Skeletal muscle cell (primary cell): Measurements from ENCODE around the gene GPRC5D.

ENCODE experiments used
- DNase-seq: peaks from one replicate; pipeline ENCODE4 v3.0.0-alpha.2; 2010; ENCODE audit warnings: low read depth
- H3K4me3 ChIP-seq: 2 replicates; pipeline ENCODE4 v1.5.1; 2011; ENCODE audit warnings: low read depth, mild to moderate bottlenecking, control low read depth, low read length, moderate library complexity

GPRC5D gene

DNA sequence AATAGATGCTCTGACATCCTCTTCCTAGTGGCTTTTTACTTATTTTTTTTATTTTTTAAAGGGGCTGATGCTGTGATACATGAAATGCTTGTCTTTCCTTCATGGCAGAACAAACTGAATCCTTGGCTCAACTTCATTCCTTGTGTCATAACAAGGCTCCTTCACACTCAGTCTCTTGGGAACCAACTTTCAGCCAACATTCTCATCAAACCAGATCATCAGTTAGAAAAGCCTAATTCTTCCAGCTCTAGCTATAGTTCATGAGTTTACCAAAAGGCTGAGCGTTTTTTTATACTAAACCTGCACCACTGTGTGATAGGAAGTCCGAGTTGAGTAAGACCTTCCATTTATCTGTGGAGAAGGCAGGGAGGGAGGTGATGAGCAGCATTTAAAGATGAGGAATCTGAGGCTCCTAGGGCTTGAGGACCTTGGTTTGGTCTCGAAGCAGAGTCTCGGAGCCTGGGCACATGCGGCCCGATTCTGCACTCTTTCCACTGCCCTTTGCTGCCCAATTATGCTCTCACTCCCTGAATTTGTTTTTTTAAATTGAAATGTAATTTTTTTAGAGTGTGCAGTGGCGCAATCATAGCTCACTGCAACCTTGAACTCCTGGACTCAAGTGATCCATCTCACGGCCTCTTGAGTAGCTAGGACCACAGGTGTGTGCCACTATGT, 8.2 kb downstream of the GPRC5D start:
- no peak overlapping the region for H3K4me3 ChIP-seq
- peak; percentile 76 for DNase-seq

DNA sequence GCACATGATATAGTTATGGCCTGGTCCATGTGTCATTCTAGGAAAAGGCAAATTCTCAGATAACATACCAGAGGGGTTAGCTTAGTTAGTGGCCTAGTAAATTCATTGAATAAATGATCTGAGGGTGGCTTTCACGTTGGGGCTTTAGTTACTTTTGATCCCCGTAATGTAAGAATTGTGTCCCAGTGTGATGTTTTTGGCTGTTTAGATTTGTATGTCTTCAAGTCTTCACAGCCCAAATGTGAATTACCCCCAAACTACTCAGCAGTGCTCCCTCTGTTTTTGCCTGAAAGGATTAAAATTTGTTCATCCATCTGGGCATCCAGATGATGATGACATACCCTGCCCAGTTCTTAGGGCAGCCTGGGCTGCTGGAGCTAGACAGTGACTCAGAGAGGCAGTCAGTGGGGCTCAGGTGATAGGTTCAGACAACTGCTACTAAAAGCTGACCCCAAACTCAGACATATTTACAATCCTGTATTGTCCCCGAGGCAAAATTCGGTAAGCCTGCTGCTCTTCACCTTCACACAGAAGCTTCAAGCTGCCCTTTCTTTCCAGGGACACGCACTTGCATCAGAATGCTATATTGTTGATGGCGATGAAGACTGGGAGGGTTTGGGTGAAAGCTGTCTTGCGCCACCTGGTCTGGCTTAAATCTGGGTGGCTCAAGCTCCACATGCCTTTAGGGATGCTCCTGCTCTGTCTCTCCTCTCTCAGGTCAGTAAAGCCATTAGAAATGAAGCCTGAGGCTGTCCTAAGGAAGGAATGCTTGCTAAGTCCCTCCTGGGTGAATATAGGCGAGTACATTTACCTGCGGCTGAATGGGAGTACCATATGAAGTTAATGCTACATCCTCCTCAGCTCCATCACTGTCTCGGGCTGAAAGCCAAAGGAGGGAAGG, 10.3 kb downstream of the GPRC5D start:
- DNase-seq, result no peak
- H3K4me3 ChIP-seq, result no peak overlapping the region

DNA sequence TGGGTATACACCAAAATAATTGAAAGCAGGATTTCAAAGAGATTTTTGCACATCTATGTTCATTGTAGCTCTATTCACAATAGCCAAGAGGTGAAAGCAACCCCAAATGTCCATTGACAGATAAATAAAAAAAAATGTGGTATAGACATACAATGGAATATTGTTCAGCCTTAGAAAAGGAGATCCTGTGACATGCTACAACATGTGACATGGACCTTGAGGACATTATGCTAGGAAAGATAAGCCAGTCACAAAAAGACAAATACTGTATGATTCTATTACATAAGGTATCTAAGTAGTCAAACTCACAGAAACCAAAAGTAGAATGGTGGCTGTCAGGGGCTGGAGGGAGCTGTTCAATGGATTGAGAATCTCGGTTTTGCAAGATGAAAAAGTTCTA, 12.1 kb downstream of the GPRC5D start:
- no peak overlapping the region for H3K4me3 ChIP-seq
- no peak for DNase-seq

DNA sequence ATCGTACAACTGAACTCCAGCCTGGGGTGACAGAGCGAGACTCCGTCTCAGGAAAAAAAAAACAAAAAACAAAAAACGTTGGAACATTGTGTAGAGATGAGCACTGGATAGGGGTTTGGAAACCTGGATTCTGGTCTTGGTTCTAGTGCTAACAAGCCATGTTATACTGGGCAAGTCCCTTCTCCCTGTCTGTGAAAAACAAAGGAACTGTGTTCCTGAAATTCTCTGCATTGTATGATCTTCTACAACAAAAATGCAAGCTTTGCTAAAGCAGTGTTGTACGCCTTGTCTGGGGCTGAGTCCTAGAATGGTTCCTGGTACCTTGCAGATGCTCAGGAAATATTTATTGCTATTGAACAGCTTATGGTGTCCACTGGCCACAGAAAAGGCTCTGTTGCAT, 13.4 kb downstream of the GPRC5D start:
- no peak overlapping the region for H3K4me3 ChIP-seq
- DNase-seq, result no peak

DNA sequence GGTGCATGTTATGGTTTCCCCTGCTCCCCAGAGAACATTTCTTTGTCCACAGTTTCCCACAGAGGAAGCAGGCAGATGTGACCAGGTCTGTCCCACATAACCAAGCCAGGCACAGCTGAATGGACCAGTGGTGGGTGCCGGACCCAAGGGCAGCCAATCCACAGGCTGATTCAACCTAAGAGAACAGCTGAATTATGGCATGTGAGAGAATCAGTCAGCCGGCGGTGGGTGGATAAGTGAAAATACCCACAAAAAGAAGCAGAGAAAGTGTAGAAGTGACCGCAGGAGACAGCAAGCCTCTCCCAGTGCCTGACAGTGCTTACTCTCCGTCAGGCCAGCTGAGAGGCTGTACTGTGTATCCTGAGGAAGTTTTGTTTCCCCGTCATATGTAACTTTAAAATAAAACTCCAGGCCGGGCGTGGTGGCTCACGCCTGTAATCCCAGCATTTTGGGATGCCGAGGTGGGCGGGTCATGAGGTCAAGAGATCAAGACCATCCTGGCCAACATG, 14.9 kb downstream of the GPRC5D start:
- no peak for DNase-seq
- no peak overlapping the region for H3K4me3 ChIP-seq

DNA sequence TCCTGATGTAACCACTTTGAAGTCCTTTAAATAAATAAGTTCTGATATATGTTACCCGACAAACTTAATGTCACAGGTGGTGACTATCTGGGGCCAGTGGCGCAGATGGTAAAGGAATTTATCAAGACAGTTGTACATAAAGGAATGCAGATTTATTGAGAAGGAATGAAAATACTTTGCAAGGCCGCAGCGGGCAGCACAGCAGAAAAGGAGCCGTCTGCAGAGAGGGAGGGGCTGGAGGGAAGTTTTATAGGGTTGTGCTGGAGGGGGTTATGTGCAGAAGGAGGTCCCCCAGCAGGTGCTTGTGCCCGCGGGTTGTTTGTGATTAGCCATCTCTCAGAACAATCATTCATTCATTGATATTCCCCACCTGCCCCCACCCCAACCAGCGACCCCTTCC, 17.4 kb downstream of the GPRC5D start:
- DNase-seq, result no peak
- no peak overlapping the region for H3K4me3 ChIP-seq

DNA sequence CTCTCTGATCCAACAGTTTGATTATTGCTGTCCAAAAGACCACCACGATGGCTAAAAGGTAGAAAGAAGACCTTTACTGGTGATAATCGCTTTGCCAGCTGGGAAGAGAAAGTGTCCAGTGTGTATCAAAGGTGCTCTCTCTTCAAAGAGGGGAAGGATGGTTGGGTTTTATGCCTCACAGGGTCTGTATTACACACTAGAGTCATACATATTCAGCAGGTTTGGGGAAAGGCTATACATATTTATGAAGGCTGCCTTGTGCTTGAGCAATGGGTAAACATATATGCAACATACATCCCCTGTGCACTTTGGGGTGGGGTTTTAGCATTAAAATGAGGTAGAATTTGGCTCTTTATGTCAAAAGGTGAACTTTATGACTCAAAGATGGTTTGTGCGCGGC, 18.2 kb downstream of the GPRC5D start:
- DNase-seq, result no peak

DNA sequence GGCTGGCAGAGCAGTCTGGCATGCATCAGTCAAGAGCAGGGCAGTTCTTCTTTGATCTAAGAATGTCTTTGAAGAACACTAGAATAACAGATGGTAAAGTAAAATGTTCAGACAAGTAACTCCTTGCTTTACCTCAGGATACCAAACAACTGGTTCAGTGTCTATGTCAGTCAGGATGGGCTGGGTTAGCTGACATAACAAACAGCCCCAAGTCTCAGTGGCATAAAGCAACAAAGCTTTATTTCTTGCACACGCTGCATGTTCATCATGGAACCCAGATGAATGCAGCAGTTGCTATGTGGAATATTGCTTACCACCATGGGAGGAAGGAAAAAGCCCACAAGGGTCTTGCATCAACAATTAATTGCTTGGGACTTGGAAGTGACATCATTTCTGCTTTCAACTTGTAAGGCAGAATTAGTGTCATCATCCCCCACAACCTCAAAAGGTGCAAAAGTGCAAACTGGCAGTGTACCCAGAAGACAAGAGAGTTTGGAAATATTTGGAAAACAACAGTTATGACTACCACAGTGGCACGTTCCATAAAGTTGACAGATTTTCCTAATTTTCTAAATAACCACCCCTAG, 21.2 kb downstream of the GPRC5D start:
- no peak for DNase-seq
- no peak overlapping the region for H3K4me3 ChIP-seq

More for the DNA sequence above, 18.2 kb downstream of the GPRC5D start:
- no peak overlapping the region for H3K4me3 ChIP-seq

DNA sequence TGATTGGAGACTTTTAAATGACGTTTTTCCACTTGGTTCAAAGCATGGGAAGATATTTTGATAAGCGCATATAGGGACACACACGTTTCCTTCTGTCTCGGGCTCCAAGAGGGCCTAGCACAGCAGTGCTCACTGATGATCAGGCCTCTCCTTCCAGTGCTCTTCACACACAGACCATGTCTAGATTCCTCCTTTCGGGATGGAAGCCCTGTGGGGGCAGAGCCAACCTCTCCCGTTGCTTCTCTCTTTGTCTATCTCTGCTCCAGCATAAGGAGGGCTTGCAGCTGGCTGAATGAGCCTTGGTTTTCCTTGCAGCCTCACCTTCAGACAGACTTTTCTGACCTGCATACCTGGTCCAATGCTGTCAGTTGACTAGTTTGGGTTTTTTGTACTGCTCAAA, 22.3 kb downstream of the GPRC5D start:
- no peak for DNase-seq
- H3K4me3 ChIP-seq, result no peak overlapping the region

DNA sequence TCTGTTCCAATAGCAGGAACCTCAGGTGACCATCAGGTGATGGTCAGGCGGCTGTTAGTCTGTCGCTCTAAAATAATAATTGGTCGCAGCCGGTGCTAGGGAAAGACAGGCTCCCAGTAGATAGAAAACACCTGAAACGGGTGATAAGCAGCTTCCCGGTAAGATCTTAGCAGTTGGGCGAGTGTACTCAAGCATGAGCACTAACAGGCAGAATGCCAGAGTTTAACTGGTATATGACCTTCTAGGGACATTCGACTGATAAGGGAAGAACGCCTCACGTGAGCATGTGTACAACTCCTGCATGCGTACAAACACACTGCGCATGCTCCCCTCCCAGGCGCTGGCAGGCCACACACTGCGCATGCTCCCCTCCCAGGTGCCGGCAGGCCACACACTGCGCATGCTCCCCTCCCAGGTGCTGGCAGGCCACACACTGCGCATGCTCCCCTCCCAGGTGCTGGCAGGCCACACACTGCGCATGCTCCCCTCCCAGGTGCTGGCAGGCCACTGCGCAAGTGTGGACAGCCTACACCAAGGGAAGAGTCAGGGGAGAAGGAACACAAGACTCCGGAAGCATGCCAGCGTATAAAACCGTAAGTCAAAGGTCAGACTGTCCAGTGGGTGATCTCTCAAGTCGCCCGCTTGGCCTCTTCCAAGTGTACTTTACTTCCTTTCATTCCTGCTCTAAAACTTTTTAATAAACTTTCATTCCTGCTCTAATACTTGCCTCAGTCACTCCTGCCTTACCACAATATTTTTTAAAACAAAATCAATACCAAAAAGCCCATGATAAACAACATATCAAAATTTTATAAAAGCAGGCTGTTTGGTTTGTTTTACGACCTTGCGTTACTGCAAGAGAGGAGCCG, 24.5 kb downstream of the GPRC5D start:
- no peak for DNase-seq
- H3K4me3 ChIP-seq, result peak overlapping the region; percentile 13

DNA sequence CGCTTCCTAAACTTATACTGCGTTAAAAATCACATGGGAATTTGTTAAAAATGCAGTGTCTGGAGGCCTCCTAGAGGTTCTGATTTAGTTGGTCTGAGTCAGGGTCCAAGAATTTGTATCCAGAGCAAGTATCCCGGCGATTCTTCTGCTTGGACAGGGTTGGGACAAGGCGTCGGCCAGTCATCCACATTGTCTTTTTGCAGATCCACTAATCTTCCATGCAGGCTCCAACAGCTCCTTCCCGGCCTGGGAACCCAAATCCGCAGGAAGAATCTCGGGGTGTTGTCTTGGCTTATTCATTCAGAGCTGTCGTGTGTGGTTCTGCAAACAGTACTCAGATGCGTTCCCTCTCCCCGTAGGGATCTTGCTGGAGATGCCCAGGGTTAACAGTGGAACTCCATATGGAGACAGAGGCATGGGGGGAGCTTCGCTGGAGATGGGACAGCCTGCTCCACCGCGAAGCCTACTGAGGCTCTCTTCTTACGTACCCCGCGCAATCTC, 25.3 kb downstream of the GPRC5D start:
- no peak overlapping the region for H3K4me3 ChIP-seq
- DNase-seq, result no peak

DNA sequence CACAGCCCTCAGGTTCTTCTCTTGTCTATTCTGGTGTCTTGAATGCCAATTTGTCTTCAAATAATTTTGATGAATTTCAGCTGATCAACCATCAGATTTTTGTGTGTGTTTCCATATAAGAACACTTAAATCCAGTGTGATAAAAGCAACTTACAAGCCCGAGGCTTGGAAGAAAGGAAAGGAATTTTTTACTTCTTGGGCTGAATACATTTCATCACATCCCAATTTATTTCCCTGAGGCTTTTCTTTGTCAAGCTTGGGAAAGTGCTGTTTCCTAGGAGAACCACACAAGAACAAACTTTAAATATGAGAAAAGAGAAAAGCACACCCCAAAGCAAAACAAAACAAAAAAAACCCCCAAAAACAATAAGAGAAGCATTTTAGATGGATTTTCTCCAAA, 26.6 kb downstream of the GPRC5D start:
- no peak for DNase-seq

DNA sequence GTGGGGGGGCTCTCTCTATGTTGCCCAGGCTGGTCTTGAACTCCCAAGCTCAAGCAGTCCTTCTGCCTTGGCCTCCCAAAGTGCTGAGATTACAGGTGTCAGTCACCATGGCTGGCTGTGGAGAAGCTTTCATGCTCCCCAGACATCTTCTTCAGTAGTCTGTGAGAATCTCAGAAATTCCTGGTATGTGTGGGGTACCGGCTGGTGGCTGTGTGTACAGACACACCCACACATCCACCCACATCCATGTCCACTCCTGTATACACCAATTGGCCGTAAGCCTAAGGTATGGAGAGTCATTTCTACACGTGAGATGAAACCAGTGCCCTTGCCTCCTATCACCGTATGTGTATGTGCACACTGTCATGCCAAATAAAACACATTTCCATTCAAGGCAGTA, 27.8 kb downstream of the GPRC5D start:
- no peak for DNase-seq
- H3K4me3 ChIP-seq, result no peak overlapping the region

More for the DNA sequence above, 26.6 kb downstream of the GPRC5D start:
- H3K4me3 ChIP-seq, result no peak overlapping the region

DNA sequence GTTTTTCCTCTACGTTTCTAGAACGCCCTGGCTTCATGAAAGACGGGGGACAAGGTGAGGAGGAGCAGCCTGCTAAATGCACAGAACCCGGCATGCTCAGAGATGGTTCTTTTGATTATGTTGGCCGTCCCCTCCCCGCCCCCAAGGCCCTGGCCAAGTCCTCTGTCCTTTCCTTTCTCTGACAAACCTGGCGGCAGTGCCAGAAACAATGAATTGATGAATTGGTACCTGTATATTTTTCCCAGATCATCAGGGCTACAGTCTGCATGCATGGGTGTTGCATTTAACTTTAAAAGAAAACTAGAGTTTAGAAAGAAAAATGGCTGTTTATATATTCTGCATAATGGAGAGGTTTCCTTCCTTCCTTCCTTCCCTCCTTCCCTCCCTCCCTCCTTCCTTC, 29.0 kb downstream of the GPRC5D start:
- no peak overlapping the region for H3K4me3 ChIP-seq
- DNase-seq, result no peak

DNA sequence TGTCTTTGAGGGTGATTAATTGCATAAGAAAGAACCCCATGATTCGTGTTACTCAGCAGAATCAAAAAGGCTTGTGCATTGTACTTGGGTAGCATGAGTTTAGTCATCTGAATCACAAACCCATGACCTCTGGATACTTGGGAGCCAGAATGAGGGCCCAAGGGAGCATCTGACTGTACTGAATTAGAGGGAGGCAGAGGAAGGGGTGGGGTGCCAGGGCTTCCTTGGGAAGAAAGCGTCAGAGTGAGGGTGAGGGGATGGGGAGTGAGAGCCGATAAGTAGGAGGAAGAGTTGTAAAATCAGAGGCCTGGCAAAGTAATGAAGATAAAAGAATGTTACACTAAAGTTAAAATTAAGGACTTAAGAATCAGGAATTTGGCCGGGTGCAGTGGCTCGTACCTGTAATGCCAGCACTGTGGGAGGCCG, 29.8 kb downstream of the GPRC5D start:
- peak; percentile 76 for DNase-seq
- no peak overlapping the region for H3K4me3 ChIP-seq

DNA sequence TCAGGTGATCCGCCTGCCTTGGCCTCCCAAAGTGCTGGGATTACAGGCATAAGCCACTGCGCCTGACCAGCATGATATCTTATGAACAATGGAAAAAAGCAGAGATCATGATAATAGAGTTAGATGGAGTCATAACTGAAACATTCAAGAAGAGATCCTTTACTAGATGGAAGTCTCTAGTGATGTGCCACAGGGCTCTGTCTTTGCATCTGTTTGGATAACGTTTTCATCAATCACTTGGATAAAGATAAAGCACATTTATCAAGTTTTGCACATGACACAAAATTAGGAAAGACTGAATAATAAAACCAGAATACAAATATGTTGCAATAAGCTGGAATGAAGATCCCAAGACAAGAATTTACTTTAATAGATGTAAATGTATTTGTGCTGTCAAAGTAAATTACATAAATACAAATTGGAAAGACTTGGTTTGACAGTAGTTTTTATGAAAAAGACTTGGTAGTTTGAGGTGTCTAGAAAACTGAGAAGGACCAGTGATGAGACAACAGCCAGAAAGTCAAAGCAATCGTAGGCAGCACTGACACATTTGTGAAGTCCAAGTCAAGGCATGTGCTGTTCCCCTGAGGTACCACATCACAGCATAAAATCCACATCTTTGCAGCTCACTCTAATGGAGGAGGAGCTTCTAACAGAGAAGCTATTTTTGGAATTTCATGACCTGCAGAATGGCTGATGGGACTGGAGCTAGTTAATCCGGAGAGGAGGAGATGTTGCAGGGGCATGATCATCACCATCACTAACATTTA, 32.1 kb downstream of the GPRC5D start:
- no peak overlapping the region for H3K4me3 ChIP-seq
- no peak for DNase-seq

DNA sequence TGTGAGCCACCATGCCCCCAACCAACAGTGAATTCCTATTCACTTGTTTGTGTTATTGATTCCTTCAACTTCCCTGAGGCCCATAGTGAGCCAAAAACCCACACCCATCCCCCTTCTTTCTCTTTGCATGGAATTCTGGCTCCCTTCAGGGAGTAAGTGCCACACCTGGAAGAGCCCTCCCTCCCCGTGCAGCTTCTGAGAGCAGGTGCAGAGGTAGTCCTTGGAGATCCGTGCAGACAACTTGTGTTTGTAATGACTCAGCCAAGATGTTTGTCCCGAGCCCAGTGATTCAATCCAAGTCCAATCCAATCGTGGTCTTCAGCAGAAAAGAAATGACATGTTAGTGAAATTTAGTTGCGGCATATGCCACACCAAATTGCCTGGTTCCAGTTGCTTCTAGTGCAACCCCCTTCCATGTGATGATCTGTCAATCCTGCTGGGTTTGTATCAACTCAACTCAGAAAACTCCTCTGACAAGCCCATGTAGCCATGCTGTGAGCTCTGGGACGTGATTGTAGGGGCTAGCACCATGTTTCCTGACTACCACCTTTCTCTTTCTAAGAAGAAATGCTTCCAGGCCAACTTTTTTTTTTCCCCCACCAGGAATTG, 33.1 kb downstream of the GPRC5D start:
- no peak overlapping the region for H3K4me3 ChIP-seq
- DNase-seq, result no peak

DNA sequence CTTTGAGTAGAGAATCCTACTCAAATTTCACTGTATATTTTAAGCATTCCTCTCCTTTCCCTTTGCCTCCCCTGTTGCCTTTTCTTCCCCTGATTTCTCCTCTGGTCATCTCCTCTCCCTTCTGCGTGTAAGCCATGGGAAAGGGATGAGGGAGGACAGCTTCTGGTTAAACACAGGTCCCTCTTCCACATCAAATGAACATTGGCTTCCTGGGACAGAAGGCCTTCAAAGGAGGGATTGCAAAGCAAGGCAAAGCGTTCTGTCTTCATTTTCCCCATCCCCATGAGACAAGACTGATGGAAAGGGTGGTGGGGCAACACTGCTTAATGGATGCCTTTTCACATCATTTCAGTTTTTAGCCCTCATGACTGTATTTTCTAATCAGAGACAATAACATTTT, 34.5 kb downstream of the GPRC5D start:
- H3K4me3 ChIP-seq, result no peak overlapping the region
- no peak for DNase-seq
